ENCODE results near the gene SLC30A1.

GRCh38 chr1:211529011-211529410 lies 50.0 kb downstream of the SLC30A1 start:
- TF ChIP-seq CTCF (IDR thresholded peaks at IDR 0.05): no peak
- no peak for TF ChIP-seq POLR2A (IDR thresholded peaks at IDR 0.05)
